GM12878 (cell line): ENCODE results near the gene LARP7. TPM values are rescaled to one million over a fixed set of nuclear protein-coding genes. Genes with fewer than 3 reads are reported as not detected.
A peak's percentile ranks its signal among the peaks of the same experiment; 100 is the strongest.

Source experiments
- ATAC-seq: fragments of 200-7000 bp; cut with Tn5 transposase; 3 replicates; pipeline ENCODE4 v1.9.1; 2020; ENCODE audit warnings: mild to moderate bottlenecking, moderate library complexity
- BruUV-seq: library from RNA; stranded (reverse); fragments of 400-500 nt; replicated peaks from 2 replicates; lab custom pipeline; 2021; lab: Mats Ljungman, UMichigan
- CTCF ChIA-PET: fragments of 300-600 bp; sonication (Branson Sonifier 250); formaldehyde crosslinking; extraction: SDS; loops from one replicate; lab custom pipeline; 2021; ENCODE audit warnings: inconsistent platforms; lab: Yijun Ruan, JAX
- POLR2A ChIA-PET: fragments of 350-600 bp; formaldehyde crosslinking; extraction: SDS; loops from one replicate; lab custom pipeline; 2021; ENCODE audit warnings: inconsistent platforms; lab: Charles Lee
- RAD21 ChIA-PET: fragments of 300-600 bp; sonication (Branson Sonifier 250); formaldehyde crosslinking; loops from one replicate; lab custom pipeline; 2023; ENCODE audit warnings: antibody characterized with exemption; ENCODE audit not compliant: unreplicated experiment; lab: Charles Lee
- SMC1A ChIA-PET: fragments of 300-600 bp; sonication (Branson Sonifier 250); formaldehyde crosslinking; loops from one replicate; lab custom pipeline; 2023; ENCODE audit not compliant: unreplicated experiment, uncharacterized antibody; lab: Charles Lee
- DNase-seq: peaks from one replicate; pipeline ENCODE4 v3.0.0-alpha.2; 2011; ENCODE audit warnings: low read depth, low spot score
- FAIRE-seq: peaks from 3 replicates; lab custom pipeline; 2011; peaks lifted over from hg19 to GRCh38; lab: Jason Lieb, UNC
- H2AFZ ChIP-seq: 2 replicates; pipeline ENCODE4 v1.6.0; 2011; ENCODE audit warnings: low read depth, low read length, control low read depth; ENCODE audit not compliant: control insufficient read depth
- H3K27ac ChIP-seq: 2 replicates; pipeline ENCODE4 v1.5.1; 2011; ENCODE audit warnings: control low read depth; ENCODE audit not compliant: control insufficient read depth, insufficient read depth
- H3K27me3 ChIP-seq, 2 experiments: replicated peaks in 1 of 2; 2 replicates each; pipeline versions ENCODE4 v1.6.0 to v1.6.1; 2011; ENCODE audit warnings: low read length in 1 of 2; ENCODE audit not compliant: control insufficient read depth in 2 of 2, insufficient read depth in 2 of 2
- H3K36me3 ChIP-seq, 2 experiments: 2 replicates each; pipeline ENCODE4 v1.5.1; 2011; ENCODE audit warnings: low read length in 1 of 2; ENCODE audit not compliant: control insufficient read depth in 2 of 2, insufficient read depth in 2 of 2
- H3K4me1 ChIP-seq: 2 replicates; pipeline ENCODE4 v1.6.1; 2011; ENCODE audit warnings: mild to moderate bottlenecking, low read length, moderate library complexity, mixed read lengths; ENCODE audit not compliant: control insufficient read depth, insufficient read depth
- H3K4me2 ChIP-seq: 2 replicates; pipeline ENCODE4 v1.6.0; 2011; ENCODE audit warnings: control low read depth; ENCODE audit not compliant: control insufficient read depth, insufficient read depth
- H3K4me3 ChIP-seq: fragments of 200-600 bp; sonication (generic); 2 replicates; pipeline ENCODE4 v1.5.1; 2016
- H3K79me2 ChIP-seq: 2 replicates; pipeline ENCODE4 v1.6.0; 2011; ENCODE audit warnings: low read length; ENCODE audit not compliant: control insufficient read depth, insufficient read depth
- H3K9ac ChIP-seq: 2 replicates; pipeline ENCODE4 v1.8.0; 2011; ENCODE audit warnings: low read length, control low read depth, mixed read lengths; ENCODE audit not compliant: control insufficient read depth, insufficient read depth
- H3K9me3 ChIP-seq: replicated peaks from 3 replicates; pipeline ENCODE4 v1.5.1; 2011; ENCODE audit warnings: mild to moderate bottlenecking, low read length; ENCODE audit not compliant: control insufficient read depth, insufficient read depth
- H4K20me1 ChIP-seq: 2 replicates; pipeline ENCODE4 v1.6.0; 2011; ENCODE audit not compliant: control insufficient read depth, insufficient read depth
- BMI1 ChIP-seq: fragments of 450-650 bp; IDR thresholded peaks from 2 replicates; pipeline ENCODE4 v1.6.1; 2016; ENCODE audit warnings: mild to moderate bottlenecking, moderate library complexity, borderline replicate concordance
- CUX1 ChIP-seq: IDR thresholded peaks from 2 replicates; pipeline ENCODE4 v1.6.1; 2012; ENCODE audit warnings: improper control_type of control experiment, low read depth, low read length; ENCODE audit not compliant: insufficient replicate concordance
- E4F1 ChIP-seq: fragments of 450-650 bp; IDR thresholded peaks from 2 replicates; pipeline ENCODE4 v1.6.1; 2018; ENCODE audit warnings: borderline replicate concordance, mild to moderate bottlenecking; ENCODE audit not compliant: partially characterized antibody
- EP300 ChIP-seq, 2 experiments: fragments of 150-350 bp in 1 of 2; IDR thresholded peaks; 2 replicates each; pipeline ENCODE4 v1.6.1; 2011 to 2012; ENCODE audit warnings: low read depth in 2 of 2, low read length in 2 of 2, borderline replicate concordance in 1 of 2, improper control_type of control experiment in 1 of 2, inconsistent platforms in 1 of 2; ENCODE audit not compliant: control insufficient read depth in 1 of 2
- ESRRA ChIP-seq: IDR thresholded peaks from 2 replicates; pipeline ENCODE4 v1.6.1; 2012; ENCODE audit warnings: mild to moderate bottlenecking, low read length, improper control_type of control experiment
- HDGF ChIP-seq: fragments of 450-650 bp; IDR thresholded peaks from 2 replicates; pipeline ENCODE4 v1.6.1; 2016; ENCODE audit warnings: antibody characterized with exemption
- IKZF1 ChIP-seq: fragments of 450-650 bp; conservative IDR thresholded peaks from 2 replicates; pipeline ENCODE4 v1.6.1; 2017; ENCODE audit warnings: antibody characterized with exemption, mild to moderate bottlenecking
- RELA ChIP-seq: fragments of 450-650 bp; IDR thresholded peaks from 2 replicates; pipeline ENCODE4 v1.8.0; 2014; ENCODE audit warnings: borderline replicate concordance; ENCODE audit not compliant: partially characterized antibody
- TCF3 ChIP-seq: IDR thresholded peaks from 2 replicates; pipeline ENCODE4 v1.6.1; 2012; ENCODE audit warnings: low read depth, mild to moderate bottlenecking, low read length, borderline replicate concordance; ENCODE audit not compliant: insufficient read depth
- USF1 ChIP-seq: IDR thresholded peaks from 2 replicates; pipeline ENCODE4 v1.6.1; 2011; ENCODE audit warnings: borderline replicate concordance, low read depth, mild to moderate bottlenecking, moderate library complexity, mixed read lengths, low read length; ENCODE audit not compliant: insufficient read depth; ENCODE audit errors: extremely low read length
- WGBS: methylation state at CpG from one replicate; pipeline ENCODE4 v1.1.6; 2016; ENCODE audit warnings: low lambda C conversion rate; ENCODE audit not compliant: insufficient replicate concordance, insufficient coverage; ENCODE audit errors: missing lambda C conversion rate; 5-methylcytosine and 5-hydroxymethylcytosine counted together
- in situ Hi-C: fragments of 300-500 bp; cut with MboI; formaldehyde crosslinking; loops from 9 replicates; pipeline ENCODE4 v1.14.3; 2018; ENCODE audit warnings: mixed read lengths
- intact Hi-C: fragments of 100-400 bp; cut with micrococcal nuclease; formaldehyde crosslinking; loops from one replicate; pipeline ENCODE4 v1.14.2; 2022; ENCODE audit not compliant: unreplicated experiment
- polyA plus RNA-seq, 11 experiments: library from polyadenylated mRNA; depleted of rRNA in 4 of 11; unstranded in 6 of 11; stranded (reverse) in 5 of 11; fragments of >200 nt; fragmentation: Nextera tagmentation in 4 of 11; fragmentation: Illumina TruSeq in 1 of 11; extraction: Ambion mirVana in 4 of 11; extraction: Trizol in 1 of 11; gene quantifications; 1 replicate in 1 of 11; 2 replicates in 10 of 11; pipeline versions ENCODE4 v1.2.1 to v1.2.3, GENCODE V29; 2011 to 2016; ENCODE audit warnings: inconsistent platforms in 2 of 11, missing spikeins in 2 of 11, low read depth in 1 of 11
- total RNA-seq, 4 experiments: library from RNA; depleted of rRNA in 3 of 4; stranded (reverse); fragments of >200 nt in 3 of 4; fragmentation: Illumina TruSeq in 1 of 4; extraction: Trizol in 1 of 4; gene quantifications; 2 replicates each; pipeline versions ENCODE4 v1.2.1 to v1.2.3, GENCODE V29; 2013 to 2021

LARP7 gene
- total and polyA plus RNA-seq, 10 of the 15 experiments (the other 5 are each of a cell fraction or from before 2014, with no cell fraction given) = 27.8 to 107 (median 61.8) TPM

GRCh38 chr4:112593438-112594133 is 43.4 kb upstream of the LARP7 start (continued):
- peak in 1 of 2 experiments; percentile 73; a peak in 1 of 4 replicates for TF ChIP-seq EP300 (IDR thresholded peaks at IDR 0.05; ENCODE audit: borderline replicate concordance in 1 of 2, control insufficient read depth in 1 of 2, low read depth in 2 of 2, low read length in 2 of 2)
- TF ChIP-seq, all 136 proteins: peak for 11

- no TSS peak for BruUV-seq
- in situ Hi-C loops (no loop called here), intact Hi-C loops (no loop called here)
- SMC1A ChIA-PET = no interaction called here
- DNase-seq = no peak
- ATAC-seq = no peak
- Histone ChIP-seq H3K27me3 (no peaks in the 10 kb centered on the region), H3K4me1 (peaks cover 3% of the 10 kb centered on the region; the same call in 1 of the 2 replicates), H3K4me3 (no peak overlapping the region), H3K9me3 (no peaks in the 10 kb centered on the region), H2AFZ (no peak overlapping the region), H3K27ac (no peak overlapping the region), H4K20me1 (no peaks in the 10 kb centered on the region), H3K79me2 (no peaks in the 10 kb centered on the region), H3K9ac (no peak overlapping the region), H3K4me2 (no peak overlapping the region), H3K36me3 (no peaks in the 10 kb centered on the region)
- CTCF ChIA-PET = no interaction called here
- TF ChIP-seq E4F1 = no peak
- TF ChIP-seq IKZF1 = no peak
- no peak for TF ChIP-seq HDGF
- no peak for TF ChIP-seq CUX1
- TF ChIP-seq ESRRA = no peak
- TF ChIP-seq RELA = no peak
- no peak for TF ChIP-seq TCF3
- TF ChIP-seq BMI1 = no peak
- no peak for TF ChIP-seq USF1
- POLR2A ChIA-PET = no interaction called here
- FAIRE-seq = no peak
- 100% methylated on average over 1 of the region's 1 CpG for WGBS
- RAD21 ChIA-PET = no interaction called here
Measured at GRCh38 chr4:112594993-112595392, 42.0 kb upstream of the LARP7 start.
